HUES64 (cell line): ENCODE data around the gene OR9Q2. TPM values are rescaled to one million over a fixed set of nuclear protein-coding genes. Genes with fewer than 3 reads are reported as not detected.

ENCODE experiments used
- H3K27ac ChIP-seq: 2 replicates; pipeline ENCODE4 v1.7.0; 2013; ENCODE audit warnings: low read depth, low read length, inconsistent platforms
- H3K27me3 ChIP-seq: 2 replicates; pipeline ENCODE4 v1.6.1; 2013; ENCODE audit warnings: mild to moderate bottlenecking, low read length; ENCODE audit not compliant: insufficient read depth
- H3K36me3 ChIP-seq: 2 replicates; pipeline ENCODE4 v1.6.1; 2013; ENCODE audit warnings: mild to moderate bottlenecking, low read length; ENCODE audit not compliant: insufficient read depth
- H3K4me1 ChIP-seq: 2 replicates; pipeline ENCODE4 v1.6.1; 2013; ENCODE audit warnings: mild to moderate bottlenecking, low read length, moderate library complexity; ENCODE audit not compliant: insufficient read depth
- H3K4me3 ChIP-seq: 2 replicates; pipeline ENCODE4 v1.5.1; 2013; ENCODE audit warnings: mild to moderate bottlenecking, low read length, moderate library complexity
- H3K9ac ChIP-seq: 2 replicates; pipeline ENCODE4 v1.6.1; 2013; ENCODE audit warnings: mild to moderate bottlenecking, low read depth, low read length
- H3K9me3 ChIP-seq: 2 replicates; pipeline ENCODE4 v1.6.1; 2013; ENCODE audit warnings: low read depth, low read length; ENCODE audit not compliant: insufficient read depth
- WGBS: fragments of 150-250, 120-280 bp; methylation state at CpG from one replicate; pipeline ENCODE4 v1.1.7; 2013; ENCODE audit warnings: missing lambda C conversion rate; 5-methylcytosine and 5-hydroxymethylcytosine counted together
- polyA plus RNA-seq, 2 experiments: library from polyadenylated mRNA; stranded (reverse); fragments of 50-300 nt; gene quantifications; one replicate each; pipeline ENCODE4 v1.2.3, GENCODE V29; 2013

The OR9Q2 gene
- not detected for polyA plus RNA-seq (2013, experiment 1 of 2)
- polyA plus RNA-seq (2013, experiment 2 of 2) = not detected

- H3K4me1 ChIP-seq = no peaks in the 10 kb centered on the region
- no peak within 1 kb of the TSS for H3K4me3 ChIP-seq
- H3K9me3 ChIP-seq = no peaks in the 10 kb centered on the region
- H3K36me3 ChIP-seq = no peaks in the 10 kb centered on the region
- H3K27ac ChIP-seq = no peak within 1 kb of the TSS
- H3K9ac ChIP-seq = no peak within 1 kb of the TSS
- no peaks in the 10 kb centered on the region for H3K27me3 ChIP-seq
- WGBS = 73% methylated on average over 2 of the region's 2 CpGs
Observed at GRCh38 chr11:58188770-58189169, at the start of gene OR9Q2. OR9Q2 (plus strand) TSS chr11:58189070; CDS start chr11:58190491, 1,421 bp downstream.

GRCh38 chr11:58142761-58143160 lies 46.1 kb upstream of the OR9Q2 start:
- no peak overlapping the region for H3K9ac ChIP-seq
- no peaks in the 10 kb centered on the region for H3K9me3 ChIP-seq
- H3K4me1 ChIP-seq = no peaks in the 10 kb centered on the region
- no peaks in the 10 kb centered on the region for H3K27me3 ChIP-seq
- H3K27ac ChIP-seq = no peak overlapping the region
- H3K36me3 ChIP-seq = no peaks in the 10 kb centered on the region
- no peak overlapping the region for H3K4me3 ChIP-seq
- 72% methylated on average over 1 of the region's 1 CpG for WGBS

- H3K27ac ChIP-seq = no peak overlapping the region
- H3K9ac ChIP-seq = no peak overlapping the region
- H3K4me1 ChIP-seq = no peaks in the 10 kb centered on the region
- no peaks in the 10 kb centered on the region for H3K27me3 ChIP-seq
- no peaks in the 10 kb centered on the region for H3K9me3 ChIP-seq
- WGBS = 85% methylated on average over 3 of the region's 3 CpGs
- H3K4me3 ChIP-seq = no peak overlapping the region
- H3K36me3 ChIP-seq = no peaks in the 10 kb centered on the region
Observed at GRCh38 chr11:58152781-58153180, 36.1 kb upstream of the OR9Q2 start.

- Histone ChIP-seq H3K9ac (no peak overlapping the region), H3K4me3 (no peak overlapping the region), H3K4me1 (peaks cover 5% of the 10 kb centered on the region; the same call in 1 of the 2 replicates), H3K27me3 (no peaks in the 10 kb centered on the region), H3K27ac (no peak overlapping the region), H3K36me3 (no peaks in the 10 kb centered on the region), H3K9me3 (no peaks in the 10 kb centered on the region)
- WGBS = 96% methylated on average over 2 of the region's 4 CpGs
Observed at GRCh38 chr11:58164389-58164788, 24.5 kb upstream of the OR9Q2 start.

GRCh38 chr11:58164990-58165389 lies 23.9 kb upstream of the OR9Q2 start:
- no peaks in the 10 kb centered on the region for H3K27me3 ChIP-seq
- no peaks in the 10 kb centered on the region for H3K36me3 ChIP-seq
- H3K27ac ChIP-seq = no peak overlapping the region
- no peaks in the 10 kb centered on the region for H3K9me3 ChIP-seq
- peaks cover 5% of the 10 kb centered on the region; the same call in 1 of the 2 replicates for H3K4me1 ChIP-seq
- H3K4me3 ChIP-seq = no peak overlapping the region
- no peak overlapping the region for H3K9ac ChIP-seq
- WGBS = 100% methylated on average over 1 of the region's 1 CpG

- H3K4me3 ChIP-seq = no peak overlapping the region
- no peak overlapping the region for H3K9ac ChIP-seq
- H3K9me3 ChIP-seq = no peaks in the 10 kb centered on the region
- H3K4me1 ChIP-seq = peaks cover 5% of the 10 kb centered on the region; the same call in 1 of the 2 replicates
- H3K27me3 ChIP-seq = no peaks in the 10 kb centered on the region
- WGBS = 88% methylated on average over 7 of the region's 7 CpGs
- no peak overlapping the region for H3K27ac ChIP-seq
- H3K36me3 ChIP-seq = no peaks in the 10 kb centered on the region
Observed at GRCh38 chr11:58165504-58166106, 23.3 kb upstream of the OR9Q2 start.

- Histone ChIP-seq H3K9ac (no peak overlapping the region), H3K4me3 (no peak overlapping the region), H3K4me1 (no peaks in the 10 kb centered on the region), H3K9me3 (no peaks in the 10 kb centered on the region), H3K27ac (no peak overlapping the region), H3K36me3 (no peaks in the 10 kb centered on the region), H3K27me3 (no peaks in the 10 kb centered on the region)
- WGBS = 65% methylated on average over 4 of the region's 5 CpGs
Observed at GRCh38 chr11:58177409-58178054, 11.3 kb upstream of the OR9Q2 start.

GRCh38 chr11:58178444-58178843 lies 10.4 kb upstream of the OR9Q2 start:
- H3K9ac ChIP-seq = no peak overlapping the region
- H3K4me1 ChIP-seq = no peaks in the 10 kb centered on the region
- H3K9me3 ChIP-seq = no peaks in the 10 kb centered on the region
- no peaks in the 10 kb centered on the region for H3K36me3 ChIP-seq
- no peak overlapping the region for H3K4me3 ChIP-seq
- WGBS = 86% methylated on average over 6 of the region's 6 CpGs
- no peak overlapping the region for H3K27ac ChIP-seq
- no peaks in the 10 kb centered on the region for H3K27me3 ChIP-seq

- H3K36me3 ChIP-seq = no peaks in the 10 kb centered on the region
- no peaks in the 10 kb centered on the region for H3K9me3 ChIP-seq
- H3K4me3 ChIP-seq = no peak overlapping the region
- no peaks in the 10 kb centered on the region for H3K4me1 ChIP-seq
- H3K9ac ChIP-seq = no peak overlapping the region
- WGBS = 88% methylated on average over 7 of the region's 7 CpGs
- no peak overlapping the region for H3K27ac ChIP-seq
- H3K27me3 ChIP-seq = no peaks in the 10 kb centered on the region
Observed at GRCh38 chr11:58179648-58180047, 9.2 kb upstream of the OR9Q2 start.

- H3K9ac ChIP-seq = no peak overlapping the region
- no peaks in the 10 kb centered on the region for H3K36me3 ChIP-seq
- no peaks in the 10 kb centered on the region for H3K9me3 ChIP-seq
- WGBS = 78% methylated on average over 4 of the region's 4 CpGs
- no peak overlapping the region for H3K4me3 ChIP-seq
- no peak overlapping the region for H3K27ac ChIP-seq
- no peaks in the 10 kb centered on the region for H3K27me3 ChIP-seq
- no peaks in the 10 kb centered on the region for H3K4me1 ChIP-seq
Observed at GRCh38 chr11:58186938-58187337, 1.9 kb upstream of the OR9Q2 start.

- no peaks in the 10 kb centered on the region for H3K27me3 ChIP-seq
Observed at GRCh38 chr11:58192229-58192628, 3.4 kb downstream of the OR9Q2 start.

More at GRCh38 chr11:58192229-58192628, 3.4 kb downstream of the OR9Q2 start:
- no peaks in the 10 kb centered on the region for H3K36me3 ChIP-seq
- 79% methylated on average over 2 of the region's 3 CpGs for WGBS
- H3K4me3 ChIP-seq = no peak overlapping the region
- H3K9ac ChIP-seq = no peak overlapping the region
- no peaks in the 10 kb centered on the region for H3K4me1 ChIP-seq
- H3K27ac ChIP-seq = no peak overlapping the region
- H3K9me3 ChIP-seq = 0 out of 2 replicates have a peak, but pooled peaks cover under 1% of the 10 kb centered on the region
